Upper lobe of left lung (tissue), 4 donors: ENCODE results near the gene NFASC.

Experiments
- POLR2A ChIP-seq, 4 donors: fragments of 450-650 bp; IDR thresholded peaks; one replicate each; pipeline ENCODE4 v1.5.1; 2016 to 2017; ENCODE audit warnings: antibody characterized with exemption in 4 of 4, mild to moderate bottlenecking in 2 of 4
- POLR2AphosphoS5 ChIP-seq, 2 donors: sonication (generic); formaldehyde crosslinking; IDR thresholded peaks; one replicate each; pipeline ENCODE4 v1.5.1; 2017; ENCODE audit warnings: antibody characterized with exemption in 2 of 2
- TF ChIP-seq, protein P1 (sequence below), 6 experiments: fragments of 450-650 bp in 4 of 6; fragments of 200-600 bp in 2 of 6; sonication (generic) in 2 of 6; IDR thresholded peaks; one replicate each; pipeline ENCODE4 v1.5.1; 2016 to 2019; ENCODE audit warnings: antibody characterized with exemption in 6 of 6

GRCh38 chr1:204988196-204988595 is 117.5 kb downstream of the NFASC start:
- TF ChIP-seq, protein P1, sequence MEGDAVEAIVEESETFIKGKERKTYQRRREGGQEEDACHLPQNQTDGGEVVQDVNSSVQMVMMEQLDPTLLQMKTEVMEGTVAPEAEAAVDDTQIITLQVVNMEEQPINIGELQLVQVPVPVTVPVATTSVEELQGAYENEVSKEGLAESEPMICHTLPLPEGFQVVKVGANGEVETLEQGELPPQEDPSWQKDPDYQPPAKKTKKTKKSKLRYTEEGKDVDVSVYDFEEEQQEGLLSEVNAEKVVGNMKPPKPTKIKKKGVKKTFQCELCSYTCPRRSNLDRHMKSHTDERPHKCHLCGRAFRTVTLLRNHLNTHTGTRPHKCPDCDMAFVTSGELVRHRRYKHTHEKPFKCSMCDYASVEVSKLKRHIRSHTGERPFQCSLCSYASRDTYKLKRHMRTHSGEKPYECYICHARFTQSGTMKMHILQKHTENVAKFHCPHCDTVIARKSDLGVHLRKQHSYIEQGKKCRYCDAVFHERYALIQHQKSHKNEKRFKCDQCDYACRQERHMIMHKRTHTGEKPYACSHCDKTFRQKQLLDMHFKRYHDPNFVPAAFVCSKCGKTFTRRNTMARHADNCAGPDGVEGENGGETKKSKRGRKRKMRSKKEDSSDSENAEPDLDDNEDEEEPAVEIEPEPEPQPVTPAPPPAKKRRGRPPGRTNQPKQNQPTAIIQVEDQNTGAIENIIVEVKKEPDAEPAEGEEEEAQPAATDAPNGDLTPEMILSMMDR (IDR thresholded peaks at IDR 0.05): no peak
- TF ChIP-seq POLR2A (IDR thresholded peaks at IDR 0.05): no peak
- no peak for TF ChIP-seq POLR2AphosphoS5 (IDR thresholded peaks at IDR 0.05)
